Activated CD8-positive, alpha-beta memory T cell treated with anti-CD3 and anti-CD28 coated beads, Interleukin-2, amount 50 U/mL, for 24 hours (primary cell): ENCODE measurements around the gene SLC30A3.
"Not testable (repeated sequence)": the region's sequence is repeated elsewhere in the genome, so short reads cannot be mapped to it uniquely, and the experiment has no call there.

ENCODE experiments used
- DNase-seq: peaks from one replicate; pipeline ENCODE4 v3.0.0-alpha.2; 2020; ENCODE audit errors: extremely low read depth

SLC30A3 gene

DNA sequence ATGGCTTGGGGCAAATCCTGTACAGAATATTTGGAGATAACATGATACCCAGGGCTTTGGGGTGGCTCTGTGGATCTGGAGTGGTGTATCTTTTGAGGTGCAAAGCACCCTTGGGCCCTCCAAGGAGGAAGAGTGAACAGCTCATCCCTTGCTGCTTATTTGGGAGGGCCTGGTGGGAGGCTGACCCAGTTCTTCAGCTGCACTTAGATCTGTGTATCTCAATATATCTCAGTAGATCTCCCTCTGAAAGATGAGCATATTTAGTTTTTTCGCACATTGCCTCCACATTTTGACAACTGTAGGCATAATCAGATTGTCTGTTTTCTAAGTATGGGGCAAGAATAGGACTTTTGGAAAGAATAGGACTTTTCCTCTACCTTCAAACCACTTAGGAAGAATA is 22.1 kb upstream of the SLC30A3 start:
- no peak for DNase-seq

- no peak for DNase-seq
Measured at GRCh38 chr2:27282892-27283291, 20.0 kb upstream of the SLC30A3 start.

GRCh38 chr2:27281855-27282559 is 19.2 kb upstream of the SLC30A3 start, which contains the start of gene TRIM54:
TRIM54 (plus strand) TSS chr2:27282429; CDS start chr2:27282732, 303 bp downstream.
- no peak for DNase-seq

DNA sequence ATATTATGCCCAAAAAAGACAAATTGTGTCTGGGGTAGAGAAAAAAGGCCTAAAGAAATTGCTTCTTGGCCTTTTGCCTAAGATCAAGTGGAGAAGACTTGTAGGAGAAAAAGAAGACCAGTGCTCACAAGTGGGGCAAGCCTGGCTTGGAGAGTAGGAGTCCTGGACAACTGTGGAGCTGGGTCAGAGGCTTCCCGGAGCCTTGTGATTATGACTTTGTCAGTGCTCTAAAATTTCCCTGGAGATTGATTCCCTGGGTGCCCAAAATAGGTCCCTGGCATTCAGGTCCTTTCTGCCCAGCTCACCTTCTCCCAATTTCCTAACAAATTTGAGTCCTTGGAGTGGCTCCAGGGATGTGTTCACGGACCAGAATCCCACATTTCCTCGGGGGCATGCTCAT is 18.6 kb upstream of the SLC30A3 start:
- no peak for DNase-seq

GRCh38 chr2:27280826-27281225 is 18.0 kb upstream of the SLC30A3 start:
- DNase-seq: no peak

DNA sequence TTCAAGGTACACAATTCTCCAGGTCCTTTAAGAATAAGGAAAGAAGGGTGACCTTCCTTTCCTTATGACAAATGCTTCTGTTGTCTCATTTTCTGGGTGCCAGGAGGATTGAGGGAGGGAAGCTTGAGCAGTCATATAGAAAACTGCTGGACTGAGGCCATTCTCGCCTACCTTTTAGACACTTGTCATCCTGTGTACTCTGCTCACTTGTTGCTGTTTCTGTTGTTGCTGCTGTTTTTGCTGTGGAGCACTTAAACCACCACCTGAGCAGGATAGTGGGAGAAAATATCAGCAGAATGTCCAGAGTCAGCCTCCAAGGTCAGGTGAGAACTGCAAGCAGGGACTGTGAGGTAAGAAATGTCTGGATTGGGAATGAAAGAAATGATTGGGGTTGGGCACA is 15.2 kb upstream of the SLC30A3 start:
- no peak for DNase-seq

DNA sequence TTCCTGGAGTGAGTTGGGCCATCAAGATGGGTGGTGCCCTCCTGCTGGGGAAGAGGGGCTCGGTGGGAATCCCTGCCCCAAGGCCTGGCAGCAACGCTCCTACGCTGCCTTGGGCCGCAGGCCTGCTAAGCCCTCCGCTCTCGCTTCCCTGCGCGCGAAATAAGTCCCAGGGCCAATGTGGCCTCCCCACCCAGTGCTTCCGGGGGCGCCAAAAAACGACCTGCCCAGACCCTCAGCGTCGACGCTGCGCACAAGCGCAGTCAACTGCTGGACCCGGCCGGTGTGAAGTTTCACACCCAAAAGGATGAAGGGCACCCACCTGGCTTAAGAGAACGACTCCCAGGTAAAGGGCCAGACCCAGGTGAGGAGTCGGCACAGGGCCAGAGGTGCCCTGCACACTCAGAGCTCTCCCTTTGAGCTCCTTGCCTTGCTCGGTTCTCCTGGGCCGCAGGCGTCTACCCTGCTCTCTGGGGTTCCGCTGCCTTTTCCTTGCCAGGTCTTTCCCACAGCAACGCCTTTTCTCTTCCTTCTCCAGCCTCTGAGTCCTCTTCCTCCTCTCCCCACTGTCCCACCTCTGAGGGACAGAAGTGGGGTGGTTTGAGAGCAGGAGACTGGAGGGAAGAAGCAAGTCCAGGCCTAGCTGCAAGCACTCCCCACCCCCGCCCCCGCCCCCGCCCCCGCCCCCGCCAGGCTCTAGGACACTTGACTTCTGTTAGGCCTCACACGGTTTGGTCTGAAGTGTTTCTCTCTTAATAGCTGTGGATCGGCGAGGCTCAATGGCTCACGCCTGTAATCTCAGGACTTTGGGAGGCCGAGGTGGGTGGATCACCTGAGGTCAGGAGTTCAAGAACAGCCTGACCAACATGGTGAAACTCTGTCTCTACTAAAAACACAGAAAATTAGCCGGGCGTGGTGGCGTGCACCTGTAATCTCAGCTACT is 12.6 kb upstream of the SLC30A3 start, which contains the start of gene DNAJC5G:
Gene DNAJC5G, plus strand, starts transcription at position 223 of the 940 bp plus-strand sequence. CDS start 1,296 bp downstream, outside the sequence.
- DNase-seq: no peak

DNA sequence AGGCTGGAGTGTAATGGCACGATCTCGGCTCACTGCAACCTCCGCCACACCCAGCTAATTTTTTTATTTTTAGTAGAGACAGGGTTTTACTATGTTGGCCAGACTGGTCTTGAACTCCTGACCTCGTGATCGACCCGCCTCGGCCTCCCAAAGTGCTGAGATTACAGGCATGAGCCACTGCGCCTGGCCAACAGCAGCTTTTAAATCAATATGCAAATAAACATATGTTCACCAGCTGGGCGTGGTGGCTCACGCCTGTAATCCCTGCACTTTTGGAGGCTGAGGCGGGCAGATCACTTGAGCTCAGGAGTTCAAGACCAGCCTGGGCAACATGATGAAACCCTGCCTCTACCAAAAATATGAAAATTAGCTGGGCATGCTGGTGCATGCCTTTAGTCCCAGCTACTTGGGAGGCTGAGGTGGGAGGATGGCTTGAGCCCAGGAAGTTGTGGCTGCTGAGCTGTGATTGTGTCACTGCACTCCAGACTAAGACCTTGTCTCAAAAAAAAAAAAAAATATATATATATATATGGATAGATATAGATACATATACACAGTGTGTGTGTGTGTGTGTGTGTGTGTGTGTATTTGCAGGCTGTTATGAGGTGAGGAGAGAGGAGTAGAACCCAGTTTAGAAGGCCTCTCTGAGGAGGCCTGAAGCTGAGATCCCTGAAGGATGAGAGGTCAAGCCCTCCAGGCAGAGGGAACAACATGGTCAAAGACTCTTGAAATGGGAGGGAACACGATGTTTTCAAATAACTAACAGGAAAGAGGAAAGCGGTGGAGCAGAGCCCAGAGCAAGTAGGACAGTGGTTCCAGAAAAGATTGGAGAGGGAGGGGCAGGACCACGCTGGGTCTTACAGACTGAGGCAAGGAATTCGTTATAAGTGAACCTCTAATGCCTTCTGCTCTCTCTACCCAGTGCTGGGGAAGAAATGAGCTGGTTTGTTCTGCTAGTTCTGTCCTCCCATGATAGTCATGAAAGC is 10.0 kb upstream of the SLC30A3 start:
- not testable (repeated sequence) for DNase-seq

DNA sequence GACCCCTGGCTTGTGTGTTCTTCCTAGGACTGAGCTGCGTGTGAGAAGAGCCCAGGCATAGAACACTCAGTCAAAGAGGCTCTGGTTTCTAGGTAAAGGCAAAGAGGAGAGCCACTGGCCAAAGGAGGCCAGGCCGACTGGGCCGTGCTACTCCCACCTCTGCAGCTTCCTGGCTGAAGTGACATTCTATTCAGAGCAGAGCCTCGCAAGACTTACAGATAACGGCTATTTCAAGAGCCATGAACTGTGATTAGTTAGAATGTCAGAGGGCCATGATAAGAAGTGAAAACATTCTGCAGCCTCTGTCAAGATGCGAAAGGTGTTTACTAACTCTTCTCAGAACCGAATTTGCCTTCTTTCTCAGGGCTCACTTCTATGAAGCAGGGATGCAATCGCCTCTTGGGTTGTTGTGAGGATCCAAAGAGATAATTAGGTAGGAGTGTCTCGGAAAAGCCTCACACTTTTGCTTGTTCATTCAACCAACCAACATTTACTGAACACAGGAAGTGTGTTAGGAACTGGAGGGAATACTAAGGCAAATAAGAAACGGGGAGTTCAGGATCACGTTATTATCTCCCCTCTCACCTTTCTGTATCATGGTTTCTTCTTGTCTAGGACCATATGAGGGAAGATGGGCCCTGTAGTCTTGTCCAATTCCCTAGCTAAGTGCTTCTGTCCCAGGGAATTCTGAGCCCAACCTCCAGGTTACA is 8.9 kb upstream of the SLC30A3 start:
- DNase-seq: no peak

GRCh38 chr2:27270670-27271069 is 7.8 kb upstream of the SLC30A3 start:
- DNase-seq: no peak

GRCh38 chr2:27270131-27270530 is 7.3 kb upstream of the SLC30A3 start:
- DNase-seq: no peak

GRCh38 chr2:27268296-27268695 is 5.4 kb upstream of the SLC30A3 start:
- not testable (repeated sequence) for DNase-seq

DNA sequence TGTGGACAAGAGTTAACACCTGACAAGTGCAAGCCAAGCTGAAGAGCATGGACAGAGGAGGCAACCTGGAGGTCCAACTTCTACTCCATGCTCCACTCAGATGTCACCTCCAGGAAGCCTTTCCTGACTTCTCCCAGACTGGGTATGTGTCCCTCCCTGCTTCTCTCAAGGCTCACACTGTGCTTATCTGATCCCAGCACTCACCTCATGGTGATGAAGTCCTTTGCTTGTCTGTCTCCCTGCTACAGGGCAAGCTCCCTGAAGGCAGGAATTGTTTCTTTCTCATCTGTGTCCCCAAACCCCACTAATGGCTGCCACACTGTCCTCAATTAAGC is 2.7 kb upstream of the SLC30A3 start:
- DNase-seq: no peak

DNA sequence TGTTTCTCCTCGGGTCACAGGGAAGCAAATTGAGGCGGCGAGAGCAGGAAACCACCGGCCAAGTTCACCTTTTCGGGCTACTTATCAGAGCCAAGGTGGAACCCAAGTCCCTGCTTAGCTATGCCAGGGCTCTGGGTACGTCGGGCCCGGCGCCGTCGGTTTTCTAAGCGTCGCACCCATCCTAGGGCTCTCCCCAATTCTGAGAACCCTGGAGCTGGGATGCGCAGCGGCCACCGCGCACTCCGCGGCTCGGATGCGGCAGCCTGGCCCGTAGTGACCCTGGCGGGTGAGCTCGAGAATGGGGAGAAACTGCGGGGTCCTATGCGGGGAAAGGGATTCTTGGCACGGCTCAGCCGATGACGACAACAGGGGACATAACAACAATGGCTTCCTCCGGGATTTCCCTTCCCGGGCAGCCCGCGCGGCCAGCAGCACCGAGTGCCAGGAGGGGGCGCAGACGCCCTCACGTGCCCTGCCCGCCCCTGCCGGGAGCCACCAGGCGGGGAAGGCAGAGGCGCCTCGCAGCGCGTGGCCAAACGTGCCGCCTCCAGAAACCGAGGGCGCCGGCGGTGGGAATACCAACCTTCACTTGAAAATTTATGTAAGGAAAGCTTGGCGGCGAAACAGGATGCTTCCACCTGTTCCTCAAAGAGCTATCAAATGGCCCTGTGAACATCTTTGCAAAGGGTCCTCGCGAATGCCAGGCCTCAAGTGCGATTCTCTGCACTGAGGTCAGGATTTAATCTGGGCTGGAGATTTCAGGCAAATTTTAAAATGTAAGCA is 2.1 kb upstream of the SLC30A3 start:
- DNase-seq: no peak

GRCh38 chr2:27264253-27264752 is 1.5 kb upstream of the SLC30A3 start:
- DNase-seq: no peak

DNA sequence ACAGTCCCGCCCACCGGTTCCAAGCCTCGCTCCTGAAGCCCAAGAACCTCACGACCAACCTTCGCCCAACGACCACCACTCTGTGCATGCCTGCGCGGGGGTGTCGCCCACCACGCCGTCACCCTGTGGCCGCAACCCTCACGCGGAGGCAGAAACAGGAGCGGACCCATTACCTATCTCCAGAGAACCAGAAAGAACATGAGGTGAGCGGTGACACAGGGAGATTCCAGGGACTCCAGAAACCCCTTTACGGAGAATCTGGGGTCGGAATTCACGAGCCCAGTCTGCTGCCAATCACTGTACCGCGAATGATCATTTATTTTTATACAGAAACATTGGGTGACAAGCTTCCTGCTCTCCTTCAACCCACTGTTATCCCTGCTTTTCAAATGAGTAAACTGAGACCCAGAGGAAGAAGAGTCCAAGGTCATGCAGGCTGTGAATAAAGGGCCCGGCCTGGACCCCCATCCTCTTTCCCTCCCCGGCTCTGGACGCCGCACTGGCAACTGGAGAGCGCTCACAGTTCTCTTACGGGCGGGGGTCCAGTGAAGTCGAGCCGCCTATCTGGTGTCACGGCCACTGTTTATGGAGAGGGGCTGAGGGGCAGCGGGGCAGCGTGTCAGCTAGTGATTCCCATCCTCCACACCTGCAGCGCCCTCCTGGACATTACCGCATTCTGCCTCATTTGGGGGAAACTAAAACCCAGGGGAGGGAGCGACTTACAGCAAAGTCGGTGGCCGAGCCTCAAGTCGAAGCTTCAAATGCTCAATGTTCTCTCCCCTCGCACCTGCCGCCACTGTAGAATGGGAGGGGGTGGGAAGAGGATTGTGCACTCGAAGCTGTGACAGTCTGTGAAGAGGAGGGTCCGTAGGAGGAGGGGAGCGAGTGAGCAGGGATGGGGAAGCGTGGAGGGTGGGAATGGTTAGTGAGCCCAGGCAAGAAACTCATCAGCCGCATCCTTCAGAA is 723 bp upstream of the SLC30A3 start:
- DNase-seq: no peak

GRCh38 chr2:27261926-27262298 is 935 bp downstream of the SLC30A3 start:
- no peak for DNase-seq

DNA sequence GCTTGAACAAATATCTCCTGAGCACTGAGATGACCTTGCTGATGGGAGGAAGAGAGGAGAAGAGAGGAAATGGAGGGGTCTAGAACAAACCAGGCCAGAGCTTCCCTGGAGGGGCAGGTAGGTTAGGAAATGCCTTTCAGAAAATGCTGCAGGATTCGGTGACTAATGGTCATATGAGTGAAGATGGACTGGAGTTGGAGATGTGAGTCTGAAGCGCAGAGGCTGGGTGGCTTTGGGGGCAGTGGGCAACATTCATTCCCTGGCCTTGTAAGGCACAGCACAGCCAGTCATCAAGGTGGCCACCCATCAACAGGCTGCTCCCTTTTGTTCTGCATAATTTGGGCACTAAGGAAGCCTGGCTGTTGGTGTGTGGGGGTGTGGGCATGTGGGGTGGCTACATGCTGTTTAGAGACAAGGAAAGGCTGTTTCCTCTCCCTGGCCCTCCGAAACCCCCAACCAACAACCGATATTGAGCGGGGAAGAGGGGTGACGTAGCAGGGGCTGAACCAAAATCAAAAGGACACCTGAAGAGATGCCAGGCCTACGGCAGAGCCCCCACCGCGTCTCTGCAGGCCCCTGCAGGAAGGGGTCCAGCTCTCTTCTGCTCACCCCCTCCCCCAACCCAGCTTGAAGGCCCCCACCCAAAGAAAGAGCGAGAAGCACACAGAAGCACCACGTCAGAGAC is 1.5 kb downstream of the SLC30A3 start:
- DNase-seq: no peak
